CD4-positive, alpha-beta memory T cell (primary cell): ENCODE data around the gene LGALS1. TPM values are rescaled to one million over a fixed set of nuclear protein-coding genes. Genes with fewer than 3 reads are reported as not detected.
A peak's percentile ranks its signal among the peaks of the same experiment; 100 is the strongest.

Experiments used
- CTCF ChIA-PET: fragments of 350-600 bp; sonication (Branson Sonifier 250); formaldehyde crosslinking; loops from one replicate; lab custom pipeline; 2021; ENCODE audit warnings: inconsistent platforms; ENCODE audit not compliant: partially characterized antibody; lab: Charles Lee
- POLR2A ChIA-PET: fragments of 350-600 bp; sonication (Branson Sonifier 250); formaldehyde crosslinking; loops from one replicate; lab custom pipeline; 2021; ENCODE audit not compliant: partially characterized antibody; lab: Charles Lee
- DNase-seq, 5 donors: peaks; one replicate each; pipeline versions ENCODE4 v3.0.0 to v3.0.0-alpha.2; 2020 to 2022; ENCODE audit warnings: mixed read lengths in 1 of 5
- H3K27ac ChIP-seq: one replicate; pipeline ENCODE4 v1.7.0; 2013; ENCODE audit warnings: low read depth, low read length
- H3K27me3 ChIP-seq: 2 replicates; pipeline ENCODE4 v1.7.0; 2013; ENCODE audit warnings: mild to moderate bottlenecking, low read length, moderate library complexity; ENCODE audit not compliant: insufficient read depth
- H3K36me3 ChIP-seq: 2 replicates; pipeline ENCODE4 v1.7.0; 2013; ENCODE audit warnings: mild to moderate bottlenecking, low read length, moderate library complexity; ENCODE audit not compliant: insufficient read depth
- H3K4me1 ChIP-seq: 2 replicates; pipeline ENCODE4 v1.7.0; 2013; ENCODE audit warnings: mild to moderate bottlenecking, low read length, moderate library complexity; ENCODE audit not compliant: insufficient read depth
- H3K4me3 ChIP-seq, 2 donors: one replicate each; pipeline ENCODE4 v1.7.0; 2013; ENCODE audit warnings: low read length in 2 of 2, mild to moderate bottlenecking in 1 of 2
- H3K9me3 ChIP-seq, 2 donors: one replicate each; pipeline ENCODE4 v1.7.0; 2013; ENCODE audit warnings: low read length in 2 of 2, control low read depth in 1 of 2; ENCODE audit not compliant: control insufficient read depth in 1 of 2
- H3K27ac Mint-ChIP-seq, 7 donors: one replicate each; pipeline ENCODE4 v1.8.0; 2020 to 2021; ENCODE audit warnings: mixed read lengths in 7 of 7, mild to moderate bottlenecking in 6 of 7, inconsistent platforms in 3 of 7, moderate library complexity in 3 of 7
- H3K27me3 Mint-ChIP-seq, 2 donors: one replicate each; pipeline ENCODE4 v1.8.0; 2020 to 2021; ENCODE audit warnings: mixed read lengths in 2 of 2
- H3K36me3 Mint-ChIP-seq, 2 donors: one replicate each; pipeline ENCODE4 v1.8.0; 2020 to 2021; ENCODE audit warnings: mixed read lengths in 2 of 2, inconsistent platforms in 1 of 2, mild to moderate bottlenecking in 1 of 2
- H3K4me1 Mint-ChIP-seq, 4 donors: one replicate each; pipeline ENCODE4 v1.8.0; 2020 to 2021; ENCODE audit warnings: mixed read lengths in 4 of 4, mild to moderate bottlenecking in 1 of 4
- H3K4me3 Mint-ChIP-seq, 8 donors: one replicate each; pipeline ENCODE4 v1.8.0; 2020 to 2021; ENCODE audit warnings: mixed read lengths in 8 of 8, mild to moderate bottlenecking in 7 of 8, moderate library complexity in 6 of 8, inconsistent platforms in 3 of 8
- H3K9me3 Mint-ChIP-seq, 8 donors: one replicate each; pipeline ENCODE4 v1.8.0; 2020 to 2021; ENCODE audit warnings: mixed read lengths in 8 of 8, mild to moderate bottlenecking in 5 of 8, inconsistent platforms in 3 of 8, moderate library complexity in 1 of 8
- intact Hi-C: fragments of 100-400 bp; cut with micrococcal nuclease; formaldehyde crosslinking; loops from one replicate; pipeline ENCODE4 v1.15.1; 2023
- polyA plus RNA-seq, 2 donors: library from polyadenylated mRNA; unstranded; fragments of 300-500 nt; fragmentation: Illumina TruSeq; gene quantifications; one replicate each; pipeline ENCODE4 v1.2.3, GENCODE V29; 2021
- total RNA-seq, 2 experiments: library from RNA; stranded (reverse); gene quantifications; one replicate each; pipeline ENCODE4 v1.2.3, GENCODE V29; 2021

LGALS1 gene
- total RNA-seq: 10 to 100 TPM; 64.8 to 68.7 TPM
- 100 to 1,000 TPM; 315 to 358 TPM for polyA plus RNA-seq

DNA sequence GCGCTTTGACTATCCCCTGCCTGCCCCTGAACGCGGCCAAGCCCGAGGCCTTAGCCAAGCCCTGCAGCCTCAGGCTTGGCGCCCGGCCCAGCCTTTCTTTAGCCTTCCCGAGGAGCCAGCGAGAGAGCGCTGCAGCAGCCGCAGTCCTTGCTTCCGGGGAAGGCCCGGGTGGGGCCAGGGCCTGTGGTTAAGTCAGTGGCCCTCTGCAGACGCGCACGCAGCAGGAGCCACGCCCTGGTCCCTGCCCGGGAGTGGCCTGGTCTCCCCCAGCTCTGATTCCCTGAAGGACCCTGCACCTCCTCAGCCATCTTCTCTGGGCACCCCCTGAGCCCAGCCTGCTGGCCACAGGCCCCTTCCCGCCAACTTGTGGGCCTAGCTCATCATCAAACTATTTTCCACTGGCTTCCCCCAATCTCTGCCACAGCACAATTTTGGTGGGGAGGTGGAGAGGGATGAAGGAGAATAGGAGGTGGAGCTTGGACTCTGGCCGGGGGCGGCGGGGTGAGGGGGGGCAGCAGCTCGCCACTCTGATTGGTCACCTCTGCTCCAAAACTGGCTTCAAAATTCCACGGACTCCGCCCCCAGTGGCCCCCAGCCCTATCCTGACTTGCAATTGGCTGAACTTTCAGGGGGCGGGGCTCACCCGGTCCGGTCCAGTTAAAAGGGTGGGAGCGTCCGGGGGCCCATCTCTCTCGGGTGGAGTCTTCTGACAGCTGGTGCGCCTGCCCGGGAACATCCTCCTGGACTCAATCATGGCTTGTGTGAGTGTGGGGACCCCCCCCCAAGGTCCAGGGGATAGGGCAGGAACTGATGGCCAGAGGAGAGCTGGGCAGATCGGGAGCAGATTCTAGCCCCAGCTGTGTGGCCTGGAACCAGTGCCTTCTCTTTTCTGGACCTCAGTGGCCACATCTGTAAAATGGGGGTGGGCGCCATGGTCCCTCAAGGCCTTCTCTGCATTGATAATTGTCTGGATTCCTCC lies at the start of gene LGALS1:
LGALS1 (plus strand) TSS at position 686 of the 979 bp plus-strand sequence; CDS start at position 753, 67 bp downstream.
- Histone ChIP-seq H3K4me3 (peak within 1 kb of the TSS; percentile 62 to 95), H3K27ac (peak within 1 kb of the TSS; percentile 87), H3K36me3 (no peaks in the 10 kb centered on the region), H3K27me3 (no peaks in the 10 kb centered on the region), H3K9me3 (no peaks in the 10 kb centered on the region), H3K4me1 (peaks cover 49% of the 10 kb centered on the region)
- Mint-ChIP-seq H3K9me3 (no peaks in the 10 kb centered on the region), H3K27ac (peak within 1 kb of the TSS; percentile 96 to 100 (median 99)), H3K27me3 (no peaks in the 10 kb centered on the region), H3K36me3 (peaks cover 0 to 10% of the 10 kb centered on the region in 2 donors), H3K4me3 (peak within 1 kb of the TSS; percentile 88 to 99 (median 94)), H3K4me1 (peaks cover 26 to 79% (median 41%) of the 10 kb centered on the region in 4 donors)
- intact Hi-C loops: no loop called here
- ChIA-PET CTCF (interaction anchor here (0.8 to 22.7 kb wide), 5 partner anchors 9 to 68 kb away, joined by 3 to 558 read pairs (median 8); partner anchors contain the start of genes PDXP and SH3BP1), POLR2A (interaction anchor here (0.9 to 12.9 kb wide), 9 partner anchors 9 to 83 kb away, joined by 3 to 348 read pairs (median 57); partner anchors contain the start of genes GGA1, NOL12, PDXP and SH3BP1)
- peak; percentile 61 to 79 (median 64) for DNase-seq

- H3K4me1 ChIP-seq: peaks cover 58% of the 10 kb centered on the region
- no peaks in the 10 kb centered on the region for H3K9me3 ChIP-seq
- no peaks in the 10 kb centered on the region for H3K27me3 Mint-ChIP-seq
- peaks cover 3 to 11% of the 10 kb centered on the region in 2 donors for H3K36me3 Mint-ChIP-seq
- no peaks in the 10 kb centered on the region for H3K9me3 Mint-ChIP-seq
- ChIA-PET POLR2A (interaction anchor here (1.0 to 12.8 kb wide), 9 partner anchors 8 to 60 kb away, joined by 3 to 247 read pairs (median 21); partner anchors contain the start of genes GGA1, LGALS1, NOL12 and SH3BP1), CTCF (interaction anchor here (0.9 to 22.8 kb wide), 6 partner anchors 14 to 57 kb away, joined by 3 to 493 read pairs (median 6); partner anchors contain the start of genes GGA1, NOL12 and SH3BP1)
- peak overlapping the region in 2 of 8 donors; percentile 17 to 44 for H3K4me3 Mint-ChIP-seq
- intact Hi-C loops: no loop called here
- no peaks in the 10 kb centered on the region for H3K27me3 ChIP-seq
- H3K27ac ChIP-seq: peak overlapping the region; percentile 57
- peaks cover 2% of the 10 kb centered on the region for H3K36me3 ChIP-seq
- DNase-seq: no peak
- no peak overlapping the region for H3K4me3 ChIP-seq
- H3K4me1 Mint-ChIP-seq: peaks cover 22 to 64% (median 42%) of the 10 kb centered on the region in 4 donors
- H3K27ac Mint-ChIP-seq: peak overlapping the region; percentile 19 to 90 (median 75)
These were observed 49.7 kb upstream of the LGALS1 start for GRCh38 chr22:37625737-37626136.

DNA sequence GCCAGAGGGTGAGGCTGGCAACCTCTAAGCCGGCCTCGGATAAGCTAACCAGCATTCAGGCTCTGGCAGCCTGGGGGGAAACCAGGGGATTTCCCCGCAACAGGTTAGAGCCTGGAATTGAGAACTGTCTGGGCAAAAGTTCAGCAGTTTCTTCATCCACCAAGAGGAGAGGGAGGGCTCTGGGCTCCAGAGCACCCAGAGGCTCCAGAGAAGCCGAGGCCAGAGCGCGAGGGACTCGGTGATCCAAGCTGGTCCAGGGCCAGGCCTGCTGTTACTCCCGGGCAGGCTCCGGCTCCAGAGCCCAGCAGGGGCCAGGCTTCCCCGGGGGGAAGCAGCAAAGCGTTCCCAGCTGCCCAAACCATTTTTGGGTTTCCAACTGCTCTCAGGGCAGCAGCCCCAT lies 49.3 kb upstream of the LGALS1 start:
- H3K9me3 ChIP-seq: no peaks in the 10 kb centered on the region
- intact Hi-C loops: no loop called here
- peak overlapping the region in 2 of 8 donors; percentile 17 to 44 for H3K4me3 Mint-ChIP-seq
- H3K27ac ChIP-seq: peak overlapping the region; percentile 57
- ChIA-PET CTCF (interaction anchor here (0.9 to 22.8 kb wide), 5 partner anchors 14 to 56 kb away, joined by 3 to 493 read pairs (median 9); partner anchors contain the start of genes GGA1, NOL12 and SH3BP1), POLR2A (interaction anchor here (1.2 to 12.8 kb wide), 7 partner anchors 10 to 60 kb away, joined by 3 to 247 read pairs (median 39); partner anchors contain the start of genes GGA1, LGALS1, NOL12 and SH3BP1)
- peaks cover 3 to 10% of the 10 kb centered on the region in 2 donors for H3K36me3 Mint-ChIP-seq
- H3K27me3 Mint-ChIP-seq: no peaks in the 10 kb centered on the region
- H3K4me1 Mint-ChIP-seq: peaks cover 22 to 64% (median 43%) of the 10 kb centered on the region in 4 donors
- H3K27me3 ChIP-seq: no peaks in the 10 kb centered on the region
- no peaks in the 10 kb centered on the region for H3K9me3 Mint-ChIP-seq
- peaks cover 58% of the 10 kb centered on the region for H3K4me1 ChIP-seq
- peak overlapping the region; percentile 35 to 92 (median 75) for H3K27ac Mint-ChIP-seq
- no peak for DNase-seq
- no peak overlapping the region for H3K4me3 ChIP-seq
- H3K36me3 ChIP-seq: peaks cover 1% of the 10 kb centered on the region

DNA sequence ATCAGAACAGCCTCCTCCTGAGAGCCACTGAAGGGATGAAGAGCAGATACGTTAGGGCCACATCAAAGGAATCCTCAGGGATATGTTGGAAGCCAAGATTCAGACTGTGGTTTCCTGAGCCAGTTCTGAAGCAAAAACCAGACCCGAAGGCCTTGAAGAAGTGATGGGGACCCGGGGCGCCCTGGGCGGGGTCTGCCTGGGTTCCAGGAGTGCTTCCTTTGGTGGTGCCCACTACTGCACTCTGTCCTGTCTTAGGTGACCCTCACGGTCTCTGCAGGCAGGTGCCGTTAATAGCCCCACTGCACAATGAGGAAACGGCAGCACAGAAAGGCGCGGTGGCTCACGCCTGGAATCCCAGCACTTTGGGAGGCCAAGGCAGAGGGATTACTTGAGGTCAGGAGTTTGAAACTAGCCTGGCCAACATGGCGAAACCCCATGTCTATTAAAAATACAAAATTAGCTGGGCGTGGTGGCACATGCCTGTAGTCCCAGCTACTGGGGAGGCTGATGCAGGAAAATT lies 48.8 kb upstream of the LGALS1 start:
- Mint-ChIP-seq H3K36me3 (peaks cover 3 to 9% of the 10 kb centered on the region in 2 donors), H3K9me3 (no peaks in the 10 kb centered on the region), H3K27ac (peak overlapping the region; percentile 84 to 94 (median 92)), H3K4me3 (peak overlapping the region in 7 of 8 donors; percentile 59 to 78 (median 66)), H3K27me3 (no peaks in the 10 kb centered on the region), H3K4me1 (peaks cover 22 to 65% (median 44%) of the 10 kb centered on the region in 4 donors)
- Histone ChIP-seq H3K4me3 (no peak overlapping the region), H3K36me3 (peaks cover 4% of the 10 kb centered on the region), H3K27me3 (no peaks in the 10 kb centered on the region), H3K27ac (peak overlapping the region; percentile 57), H3K9me3 (no peaks in the 10 kb centered on the region), H3K4me1 (peaks cover 58% of the 10 kb centered on the region)
- no peak for DNase-seq
- intact Hi-C loops: loop anchor here (1.0 kb wide), 2 partner anchors 12 to 18 kb away; partner anchors contain the start of gene GGA1
- ChIA-PET CTCF (interaction anchor here (0.9 to 22.8 kb wide), 10 partner anchors 13 to 59 kb away, joined by 3 to 493 read pairs (median 6); partner anchors contain the start of genes GGA1, NOL12 and SH3BP1), POLR2A (interaction anchor here (0.9 to 12.8 kb wide), 13 partner anchors 9 to 60 kb away, joined by 3 to 247 read pairs (median 6); partner anchors contain the start of genes GGA1, LGALS1, NOL12 and PDXP)

- Histone ChIP-seq H3K27me3 (no peaks in the 10 kb centered on the region), H3K9me3 (no peaks in the 10 kb centered on the region), H3K4me3 (peak overlapping the region; percentile 1 to 23), H3K27ac (peak overlapping the region; percentile 57), H3K4me1 (peaks cover 62% of the 10 kb centered on the region), H3K36me3 (peaks cover 4% of the 10 kb centered on the region)
- Mint-ChIP-seq H3K4me3 (peak overlapping the region in 7 of 8 donors; percentile 59 to 78 (median 66)), H3K27ac (peak overlapping the region; percentile 84 to 94 (median 92)), H3K4me1 (peaks cover 25 to 70% (median 48%) of the 10 kb centered on the region in 4 donors), H3K36me3 (peaks cover 3 to 13% of the 10 kb centered on the region in 2 donors), H3K9me3 (no peaks in the 10 kb centered on the region), H3K27me3 (no peaks in the 10 kb centered on the region)
- POLR2A ChIA-PET: interaction anchor here (0.9 to 12.8 kb wide), 14 partner anchors 9 to 88 kb away, joined by 3 to 247 read pairs (median 6); partner anchors contain the start of genes GGA1, LGALS1, NOL12 and PDXP
- intact Hi-C loops: loop anchor here (1.0 kb wide), 2 partner anchors 11 to 19 kb away; partner anchors contain the start of gene GGA1
- CTCF ChIA-PET: interaction anchor here (0.9 to 22.8 kb wide), 12 partner anchors 13 to 236 kb away, joined by 3 to 493 read pairs (median 5); partner anchors contain the start of genes GGA1, NOL12, PDXP and SH3BP1
- DNase-seq: no peak
These were observed 48.3 kb upstream of the LGALS1 start for GRCh38 chr22:37627121-37627520.

DNA sequence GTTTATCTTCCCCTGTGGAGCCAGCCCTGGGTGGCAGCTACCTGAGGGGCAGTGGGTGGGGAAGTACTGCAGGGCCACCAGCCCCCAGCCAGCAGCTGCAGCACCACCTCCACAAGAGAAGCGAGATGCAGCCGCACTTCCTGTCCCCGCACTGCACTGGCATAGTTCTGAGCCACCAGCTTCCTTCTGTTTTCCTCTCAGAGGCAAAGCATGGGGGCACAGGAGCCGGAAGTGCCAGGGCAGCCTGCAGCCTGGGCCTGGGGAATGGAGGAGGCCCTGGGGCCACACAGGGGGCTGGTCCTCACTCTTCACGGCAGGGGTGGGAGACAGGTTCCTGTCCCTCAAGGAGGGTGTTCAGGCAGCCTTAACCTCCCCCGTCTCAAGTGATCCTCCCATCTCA lies 47.9 kb upstream of the LGALS1 start:
- peak overlapping the region; percentile 1 to 23 for H3K4me3 ChIP-seq
- DNase-seq: peak; percentile 54 to 74 (median 62)
- Mint-ChIP-seq H3K36me3 (peaks cover 3 to 13% of the 10 kb centered on the region in 2 donors), H3K27me3 (no peaks in the 10 kb centered on the region), H3K4me3 (peak overlapping the region in 7 of 8 donors; percentile 59 to 78 (median 66)), H3K9me3 (no peaks in the 10 kb centered on the region), H3K4me1 (peaks cover 25 to 71% (median 49%) of the 10 kb centered on the region in 4 donors), H3K27ac (peak overlapping the region; percentile 84 to 94 (median 92))
- H3K27ac ChIP-seq: peak overlapping the region; percentile 57
- peaks cover 4% of the 10 kb centered on the region for H3K36me3 ChIP-seq
- ChIA-PET POLR2A (interaction anchor here (0.9 to 12.8 kb wide), 14 partner anchors 10 to 88 kb away, joined by 3 to 247 read pairs (median 6); partner anchors contain the start of genes GGA1, LGALS1, NOL12 and PDXP), CTCF (interaction anchor here (0.6 to 22.8 kb wide), 13 partner anchors 12 to 236 kb away, joined by 3 to 493 read pairs (median 5); partner anchors contain the start of genes GGA1, NOL12, PDXP and SH3BP1)
- intact Hi-C loops: loop anchor here (1.0 kb wide), 2 partner anchors 11 to 19 kb away; partner anchors contain the start of gene GGA1
- H3K27me3 ChIP-seq: no peaks in the 10 kb centered on the region
- H3K9me3 ChIP-seq: no peaks in the 10 kb centered on the region
- H3K4me1 ChIP-seq: peaks cover 66% of the 10 kb centered on the region
